Dermis blood vessel endothelial cell (primary cell): Measurements from ENCODE around the gene IQCE. TPM values are rescaled to one million over a fixed set of nuclear protein-coding genes. Genes with fewer than 3 reads are reported as not detected.
A peak's percentile ranks its signal among the peaks of the same experiment; 100 is the strongest.
"Not testable (repeated sequence)": the region's sequence is repeated elsewhere in the genome, so short reads cannot be mapped to it uniquely, and the experiment has no call there.

Experiments
- DNase-seq: peaks from one replicate; pipeline ENCODE4 v3.0.0; 2010
- total RNA-seq: library from RNA; depleted of rRNA; stranded (reverse); fragments of >200 nt; gene quantifications from 2 replicates; pipeline ENCODE4 v1.2.3, GENCODE V29; 2014

IQCE gene
- total RNA-seq, 1 donor from 2014 or later: 6.0 TPM

- no peak for DNase-seq
These were observed 44.5 kb downstream of the IQCE start for GRCh38 chr7:2603044-2603965.

GRCh38 chr7:2604608-2605174 lies 45.9 kb downstream of the IQCE start:
- no peak for DNase-seq

GRCh38 chr7:2605608-2606538 lies 47.1 kb downstream of the IQCE start:
- no peak for DNase-seq

- peak; percentile 16 for DNase-seq
These were observed 47.8 kb downstream of the IQCE start for GRCh38 chr7:2606539-2606936.

- peak; percentile 60 for DNase-seq
These were observed 48.5 kb downstream of the IQCE start for GRCh38 chr7:2607122-2607922.

GRCh38 chr7:2607923-2608904 lies 49.4 kb downstream of the IQCE start:
- DNase-seq: no peak

- peak; percentile 70 for DNase-seq
These were observed 50.2 kb downstream of the IQCE start for GRCh38 chr7:2608921-2609411.

- DNase-seq: not testable (repeated sequence)
These were observed 50.9 kb downstream of the IQCE start for GRCh38 chr7:2609646-2610045.

- no peak for DNase-seq
These were observed 51.7 kb downstream of the IQCE start for GRCh38 chr7:2610466-2610865.

- DNase-seq: no peak
These were observed 52.1 kb downstream of the IQCE start for GRCh38 chr7:2610898-2611297.

- no peak for DNase-seq
These were observed 52.6 kb downstream of the IQCE start for GRCh38 chr7:2611401-2611800.

- no peak for DNase-seq
These were observed 53.1 kb downstream of the IQCE start for GRCh38 chr7:2611922-2612321.

- no peak for DNase-seq
These were observed 53.8 kb downstream of the IQCE start for GRCh38 chr7:2612445-2613097.

- no peak for DNase-seq
These were observed 54.5 kb downstream of the IQCE start for GRCh38 chr7:2613098-2613930.

- DNase-seq: no peak
These were observed 55.3 kb downstream of the IQCE start for GRCh38 chr7:2613931-2614600.

- no peak for DNase-seq
These were observed 56.0 kb downstream of the IQCE start for GRCh38 chr7:2614631-2615330.

GRCh38 chr7:2616387-2617324 lies 57.9 kb downstream of the IQCE start:
- no peak for DNase-seq
